ES-I3 (cell line): ENCODE results near the gene RNF187.

Experiments used
- H3K36me3 ChIP-seq: 2 replicates; pipeline ENCODE4 v1.6.1; 2013; ENCODE audit warnings: mild to moderate bottlenecking, low read length, control low read depth, moderate library complexity; ENCODE audit not compliant: insufficient read depth
- H3K4me1 ChIP-seq: 2 replicates; pipeline ENCODE4 v1.6.1; 2013; ENCODE audit warnings: mild to moderate bottlenecking, control low read depth, low read length; ENCODE audit not compliant: insufficient read depth
- H3K9ac ChIP-seq: 2 replicates; pipeline ENCODE4 v1.6.1; 2013; ENCODE audit warnings: low read depth, mild to moderate bottlenecking, low read length, moderate library complexity
- H3K9me3 ChIP-seq: 2 replicates; pipeline ENCODE4 v1.6.1; 2013; ENCODE audit warnings: mild to moderate bottlenecking, low read length, moderate library complexity; ENCODE audit not compliant: control insufficient read depth, insufficient read depth

The RNF187 gene

DNA sequence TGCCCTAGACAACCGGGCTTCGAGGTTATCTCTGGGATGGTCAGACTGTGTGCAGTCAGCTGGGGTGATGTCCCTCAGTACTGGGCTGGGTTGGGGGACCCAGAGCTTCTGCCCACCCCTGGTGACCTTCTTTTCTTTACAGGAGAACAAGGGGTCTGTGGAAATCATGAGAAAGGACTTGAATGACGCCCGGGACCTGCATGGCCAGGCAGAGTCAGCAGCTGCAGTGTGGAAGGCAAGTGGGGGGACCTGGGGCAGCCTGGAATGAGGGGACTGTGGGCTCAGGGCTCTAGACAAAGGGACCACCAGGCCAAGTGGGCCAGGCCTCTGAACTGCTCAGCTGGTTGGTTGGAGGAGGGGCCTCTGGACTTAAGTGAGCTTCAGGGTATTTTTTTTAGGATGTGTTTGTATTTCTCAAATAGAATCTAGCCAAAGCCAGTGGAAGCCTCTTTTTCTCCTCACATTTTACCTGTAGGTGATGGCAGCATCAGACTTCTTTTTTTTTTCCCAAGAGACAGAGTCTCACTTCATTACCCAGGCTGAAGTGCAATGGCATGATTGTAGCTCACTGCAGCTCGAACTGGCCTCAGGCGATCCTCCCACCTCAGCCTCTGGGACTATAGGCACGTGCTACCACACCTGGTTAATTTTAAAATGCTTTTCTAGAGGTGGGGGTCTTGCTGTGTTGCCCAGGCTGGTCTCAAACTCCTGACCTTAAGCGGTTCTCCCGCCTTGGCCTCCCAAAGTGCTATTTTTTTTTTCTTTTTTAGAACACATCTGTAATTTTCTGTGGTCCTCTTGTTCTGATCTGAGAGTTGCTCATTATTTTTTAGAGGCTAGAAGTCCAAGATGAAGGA is 1.9 kb downstream of the RNF187 start:
- peaks cover 7% of the 10 kb centered on the region; the same call in 1 of the 2 replicates for H3K4me1 ChIP-seq
- no peaks in the 10 kb centered on the region for H3K9me3 ChIP-seq
- 0 out of 2 replicates have a peak, but pooled peaks cover 12% of the 10 kb centered on the region for H3K36me3 ChIP-seq
- H3K9ac ChIP-seq, result peak overlapping the region; percentile 77

DNA sequence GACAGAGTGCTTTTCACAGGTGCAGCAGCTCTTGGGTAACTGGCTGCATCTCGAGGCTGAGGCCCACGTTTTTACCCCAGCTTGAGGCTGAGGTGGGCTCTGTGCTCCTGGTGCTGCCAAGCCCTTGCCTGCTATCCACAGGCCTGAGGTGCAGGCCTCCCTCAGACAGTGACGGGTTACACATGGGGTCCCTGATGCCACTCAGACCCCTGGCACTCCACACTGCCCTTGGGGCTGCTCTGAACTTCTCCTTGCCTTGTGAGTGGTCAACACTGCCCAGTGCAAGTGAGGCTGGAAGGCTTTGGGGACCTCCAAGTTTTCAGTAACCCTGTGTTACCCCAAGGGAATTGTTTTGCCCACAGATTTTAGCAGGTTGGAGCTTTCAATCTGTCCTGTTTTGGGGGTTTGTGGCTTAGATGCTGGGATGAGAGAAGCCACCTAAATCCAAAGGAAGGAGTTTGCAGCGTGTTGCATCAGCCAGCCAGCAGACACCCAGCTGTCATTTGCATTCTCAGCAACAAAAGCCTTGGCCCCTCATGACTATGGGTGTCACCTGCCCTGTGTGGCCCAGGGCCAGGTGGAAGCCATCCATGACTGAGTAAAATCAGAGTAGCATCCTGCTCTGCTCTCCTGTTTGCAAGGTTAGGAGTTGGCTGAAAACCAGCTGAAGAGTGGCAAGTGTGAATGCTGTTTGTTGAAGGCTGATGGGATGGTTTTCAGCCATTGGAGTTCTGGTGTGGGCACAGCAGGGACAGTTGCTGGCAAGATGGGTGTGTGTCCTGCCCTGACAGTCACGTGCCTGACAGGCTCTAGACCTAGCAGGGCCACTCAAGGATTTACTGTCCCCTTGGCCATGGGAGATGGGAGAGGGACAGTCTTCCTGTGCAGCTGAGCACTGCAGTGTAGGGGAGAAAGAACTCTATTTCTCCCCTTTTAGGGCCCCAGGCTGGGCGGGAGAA is 3.2 kb downstream of the RNF187 start:
- Histone ChIP-seq H3K36me3 (0 out of 2 replicates have a peak, but pooled peaks cover 12% of the 10 kb centered on the region), H3K9me3 (no peaks in the 10 kb centered on the region), H3K9ac (no peak overlapping the region; the same call in 1 of the 2 replicates)

DNA sequence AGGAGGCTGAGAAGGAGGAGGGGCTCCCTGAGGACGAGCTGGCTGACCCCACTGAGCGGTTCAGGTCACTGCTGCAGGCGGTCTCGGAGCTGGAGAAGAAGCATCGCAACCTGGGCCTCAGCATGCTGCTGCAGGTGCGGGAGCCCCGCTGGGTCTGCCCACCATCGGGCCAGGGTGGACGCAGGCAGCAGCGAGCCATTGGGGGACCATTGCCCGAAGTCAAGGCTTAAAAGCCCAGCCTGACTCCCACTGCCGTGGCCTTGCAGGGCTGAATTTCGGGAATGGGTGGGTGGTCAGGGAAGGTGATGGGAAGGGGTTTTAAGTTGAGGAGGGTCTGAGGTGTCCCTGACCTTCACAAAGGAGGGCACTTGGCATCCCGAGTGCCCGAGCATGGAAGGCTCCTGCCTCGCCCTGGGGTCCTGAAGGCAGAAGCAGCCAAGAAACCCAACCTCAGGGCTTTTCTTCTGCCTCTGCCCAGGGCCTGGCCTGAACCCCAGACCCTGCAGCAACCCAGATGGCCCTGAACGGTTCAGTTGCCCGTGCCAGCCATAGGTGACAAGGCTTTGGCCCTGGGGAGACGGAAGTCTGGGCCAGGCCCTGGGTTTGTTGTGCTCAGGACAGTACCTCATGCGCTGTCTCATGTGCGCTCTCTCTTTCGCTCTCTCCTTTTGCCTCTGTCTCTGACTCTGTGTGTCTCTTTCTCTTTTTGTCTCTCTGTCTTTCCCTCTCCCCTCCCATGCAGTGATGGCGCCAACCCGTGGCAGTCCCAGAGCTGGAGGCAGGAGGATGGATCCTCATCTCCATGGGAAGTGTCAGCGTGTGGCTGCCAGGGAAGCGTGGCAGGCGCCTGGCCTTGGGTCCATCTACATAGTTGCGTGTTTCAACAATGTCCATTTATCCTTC is 6.2 kb downstream of the RNF187 start:
- peaks cover 7% of the 10 kb centered on the region; the same call in 1 of the 2 replicates for H3K4me1 ChIP-seq
- no peaks in the 10 kb centered on the region for H3K9me3 ChIP-seq
- H3K36me3 ChIP-seq, result 0 out of 2 replicates have a peak, but pooled peaks cover 12% of the 10 kb centered on the region
- no peak overlapping the region for H3K9ac ChIP-seq

More for the DNA sequence above, 3.2 kb downstream of the RNF187 start:
- peaks cover 7% of the 10 kb centered on the region; the same call in 1 of the 2 replicates for H3K4me1 ChIP-seq

DNA sequence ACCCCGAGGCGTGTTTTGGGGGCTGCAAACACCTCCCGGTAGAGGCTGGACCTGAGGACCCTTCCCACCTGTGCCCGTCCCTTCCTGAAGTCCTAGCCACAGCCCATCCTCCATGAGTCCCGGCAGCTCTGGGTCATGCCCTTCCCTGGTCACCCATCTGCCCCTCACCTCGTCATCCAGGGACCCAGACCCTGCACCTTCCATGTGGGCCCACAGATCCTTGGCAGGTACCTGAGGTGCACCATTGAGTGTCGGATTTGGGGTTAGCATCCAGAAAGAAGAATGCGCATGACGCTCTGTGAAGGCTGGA is 6.8 kb downstream of the RNF187 start:
- no peaks in the 10 kb centered on the region for H3K9me3 ChIP-seq
- peaks cover 7% of the 10 kb centered on the region; the same call in 1 of the 2 replicates for H3K4me1 ChIP-seq
- H3K36me3 ChIP-seq, result 0 out of 2 replicates have a peak, but pooled peaks cover 12% of the 10 kb centered on the region
- no peak overlapping the region for H3K9ac ChIP-seq

DNA sequence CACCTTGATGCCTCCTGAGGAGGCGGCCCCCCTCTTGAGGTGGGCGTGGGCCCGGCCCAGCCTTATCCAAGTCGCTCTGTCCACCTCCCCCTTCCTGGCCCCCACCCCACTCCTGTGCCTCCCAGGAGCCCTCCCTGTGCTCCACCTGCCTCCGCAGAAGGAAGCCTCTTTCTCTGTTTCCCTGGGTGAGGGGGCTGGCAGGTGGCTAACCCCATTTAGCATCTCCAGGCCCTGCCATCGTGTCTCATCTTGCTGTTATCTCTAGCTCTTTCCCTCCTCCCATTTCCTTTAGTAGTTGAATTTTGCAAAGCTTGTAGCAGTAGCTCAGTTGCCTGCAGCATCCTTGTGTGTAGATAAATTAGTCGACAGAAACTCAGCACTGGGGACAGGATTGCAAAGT is 7.2 kb downstream of the RNF187 start:
- Histone ChIP-seq H3K4me1 (peaks cover 7% of the 10 kb centered on the region; the same call in 1 of the 2 replicates), H3K36me3 (0 out of 2 replicates have a peak, but pooled peaks cover 12% of the 10 kb centered on the region), H3K9me3 (no peaks in the 10 kb centered on the region), H3K9ac (no peak overlapping the region)

DNA sequence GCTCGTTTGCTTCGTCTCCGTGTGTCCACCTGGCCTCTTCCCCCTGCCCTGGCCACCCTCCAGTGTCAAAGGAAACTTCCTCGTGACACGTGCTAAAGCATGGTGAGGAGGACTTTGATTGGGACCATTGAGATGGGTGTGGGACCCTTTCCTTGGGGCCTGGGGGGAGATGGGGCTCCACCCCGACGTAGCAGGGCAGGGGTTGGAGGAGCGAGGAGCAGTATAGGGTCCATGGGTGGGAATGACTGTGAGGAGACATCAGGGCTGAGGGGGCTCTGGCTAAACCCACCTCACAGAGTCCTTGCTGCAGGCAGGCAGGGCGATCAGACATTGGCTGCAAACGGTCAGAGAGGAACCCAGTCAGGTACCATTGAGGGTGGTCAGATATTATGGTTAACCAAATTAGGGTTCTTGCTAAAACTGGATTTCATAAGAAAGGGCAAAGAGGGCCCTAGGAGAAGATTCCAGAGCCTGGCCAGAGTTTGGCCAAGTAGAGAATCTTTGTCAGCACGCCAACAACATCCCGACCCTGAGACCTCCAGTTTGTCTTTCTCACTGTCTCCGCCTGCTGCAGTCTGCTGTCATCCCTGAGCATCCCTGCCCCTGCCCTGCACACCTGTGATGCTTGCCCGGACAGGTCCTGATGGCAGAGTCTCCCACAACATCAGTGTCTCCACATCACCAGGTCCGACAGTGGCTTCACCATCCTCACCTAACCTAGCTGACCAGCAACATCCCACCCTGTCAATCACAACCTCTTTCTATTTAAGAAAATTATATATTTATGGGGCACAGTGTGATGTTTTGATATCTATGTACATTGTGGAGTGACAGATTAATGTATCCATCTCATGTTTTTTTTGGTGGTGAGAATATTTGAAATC is 8.0 kb downstream of the RNF187 start:
- Histone ChIP-seq H3K36me3 (0 out of 2 replicates have a peak, but pooled peaks cover 6% of the 10 kb centered on the region), H3K9me3 (no peaks in the 10 kb centered on the region), H3K4me1 (peaks cover 5% of the 10 kb centered on the region; the same call in 1 of the 2 replicates), H3K9ac (no peak overlapping the region)

GRCh38 chr1:228496084-228496483 is 8.9 kb downstream of the RNF187 start:
- no peak overlapping the region for H3K9ac ChIP-seq
- H3K9me3 ChIP-seq, result no peaks in the 10 kb centered on the region
- 0 out of 2 replicates have a peak, but pooled peaks cover under 1% of the 10 kb centered on the region for H3K36me3 ChIP-seq
- no peaks in the 10 kb centered on the region for H3K4me1 ChIP-seq

DNA sequence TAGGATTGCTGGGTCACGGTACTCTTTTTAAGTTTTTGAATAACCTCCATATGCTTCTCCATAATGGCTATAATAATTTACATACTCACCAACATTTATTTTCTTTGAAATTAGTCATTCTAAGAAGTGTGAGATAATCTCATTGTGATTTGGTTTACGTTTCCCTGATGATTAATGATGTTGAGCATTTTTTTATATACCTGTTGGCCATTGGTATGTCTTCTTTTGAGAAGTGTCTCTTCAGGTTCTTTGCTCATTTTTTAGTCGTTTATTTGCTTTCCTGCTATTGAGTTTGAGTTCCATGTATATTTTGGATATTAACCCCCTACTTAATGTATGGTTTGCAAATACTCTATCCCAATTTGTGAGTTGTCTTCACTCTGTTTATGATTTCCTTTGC is 9.3 kb downstream of the RNF187 start:
- Histone ChIP-seq H3K4me1 (no peaks in the 10 kb centered on the region), H3K9ac (no peak overlapping the region), H3K36me3 (no peaks in the 10 kb centered on the region), H3K9me3 (no peaks in the 10 kb centered on the region)

GRCh38 chr1:228497206-228497605 is 10.0 kb downstream of the RNF187 start:
- H3K36me3 ChIP-seq, result no peaks in the 10 kb centered on the region
- no peaks in the 10 kb centered on the region for H3K4me1 ChIP-seq
- H3K9ac ChIP-seq, result no peak overlapping the region
- no peaks in the 10 kb centered on the region for H3K9me3 ChIP-seq

DNA sequence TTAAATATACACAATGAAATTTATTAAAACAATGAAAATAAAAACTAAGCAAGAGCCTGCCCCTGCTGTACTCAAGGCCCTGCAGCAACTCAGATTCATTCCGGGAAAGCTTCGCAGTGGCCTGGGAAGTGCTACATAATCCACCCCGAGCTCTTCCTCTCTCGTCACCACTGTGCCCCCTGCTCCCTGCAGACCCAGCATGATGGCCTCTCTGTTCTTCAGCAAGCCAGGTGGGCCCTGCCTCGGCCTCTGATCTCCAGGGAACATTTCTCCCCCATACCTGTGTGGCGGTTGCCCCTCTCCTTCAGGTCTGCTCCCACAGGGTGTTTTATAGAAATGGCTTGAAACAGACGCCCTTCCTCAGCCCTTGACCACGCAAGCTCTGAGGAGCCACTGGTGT is 10.6 kb downstream of the RNF187 start:
- Histone ChIP-seq H3K36me3 (no peaks in the 10 kb centered on the region), H3K4me1 (no peaks in the 10 kb centered on the region), H3K9me3 (no peaks in the 10 kb centered on the region), H3K9ac (no peak overlapping the region)

DNA sequence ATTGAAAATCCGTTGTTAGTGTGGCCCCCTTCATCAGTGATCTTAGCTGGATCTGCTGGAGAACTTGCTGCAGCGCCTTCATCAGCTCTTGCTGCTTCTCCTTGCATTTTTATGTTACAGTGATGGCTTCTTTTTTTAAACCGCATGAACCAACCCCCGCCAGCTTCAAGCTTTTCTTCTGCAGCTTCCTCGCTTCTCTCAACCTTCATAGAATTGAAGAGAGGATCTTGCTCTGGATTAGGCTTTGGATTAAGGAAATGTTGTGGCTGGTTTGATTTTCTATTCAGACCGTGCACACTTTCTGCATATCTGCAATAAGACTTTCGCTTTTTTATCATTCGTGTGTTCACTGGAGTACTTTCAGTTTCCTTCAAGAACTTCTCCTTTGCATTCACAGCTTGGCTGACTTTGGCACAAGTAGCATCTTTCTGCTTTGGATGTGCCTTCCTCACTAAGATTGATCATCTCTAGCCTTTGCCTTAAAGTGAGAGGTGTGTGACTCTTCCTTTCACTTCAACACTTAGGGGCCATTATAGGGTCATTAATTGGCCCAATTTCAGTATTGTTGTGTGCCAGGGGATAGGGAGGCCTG is 13.1 kb downstream of the RNF187 start:
- Histone ChIP-seq H3K36me3 (no peaks in the 10 kb centered on the region), H3K9ac (no peak overlapping the region), H3K9me3 (no peaks in the 10 kb centered on the region), H3K4me1 (no peaks in the 10 kb centered on the region)

- peak overlapping the region; percentile 43; the same call in 1 of the 2 replicates for H3K9ac ChIP-seq
- no peaks in the 10 kb centered on the region for H3K36me3 ChIP-seq
- no peaks in the 10 kb centered on the region for H3K4me1 ChIP-seq
- no peaks in the 10 kb centered on the region for H3K9me3 ChIP-seq
Observed at GRCh38 chr1:228500901-228501871, 14.0 kb downstream of the RNF187 start.
